ENCODE measurements around the gene ZNF684.

- TF ChIP-seq, protein P1, sequence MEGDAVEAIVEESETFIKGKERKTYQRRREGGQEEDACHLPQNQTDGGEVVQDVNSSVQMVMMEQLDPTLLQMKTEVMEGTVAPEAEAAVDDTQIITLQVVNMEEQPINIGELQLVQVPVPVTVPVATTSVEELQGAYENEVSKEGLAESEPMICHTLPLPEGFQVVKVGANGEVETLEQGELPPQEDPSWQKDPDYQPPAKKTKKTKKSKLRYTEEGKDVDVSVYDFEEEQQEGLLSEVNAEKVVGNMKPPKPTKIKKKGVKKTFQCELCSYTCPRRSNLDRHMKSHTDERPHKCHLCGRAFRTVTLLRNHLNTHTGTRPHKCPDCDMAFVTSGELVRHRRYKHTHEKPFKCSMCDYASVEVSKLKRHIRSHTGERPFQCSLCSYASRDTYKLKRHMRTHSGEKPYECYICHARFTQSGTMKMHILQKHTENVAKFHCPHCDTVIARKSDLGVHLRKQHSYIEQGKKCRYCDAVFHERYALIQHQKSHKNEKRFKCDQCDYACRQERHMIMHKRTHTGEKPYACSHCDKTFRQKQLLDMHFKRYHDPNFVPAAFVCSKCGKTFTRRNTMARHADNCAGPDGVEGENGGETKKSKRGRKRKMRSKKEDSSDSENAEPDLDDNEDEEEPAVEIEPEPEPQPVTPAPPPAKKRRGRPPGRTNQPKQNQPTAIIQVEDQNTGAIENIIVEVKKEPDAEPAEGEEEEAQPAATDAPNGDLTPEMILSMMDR (IDR thresholded peaks at IDR 0.05) = no peak
- TF ChIP-seq POLR2A (IDR thresholded peaks at IDR 0.05) (no peak), POLR2AphosphoS5 (IDR thresholded peaks at IDR 0.05) (no peak)
These were observed 52.5 kb downstream of the ZNF684 start for GRCh38 chr1:40583980-40584379.

Data from gastroesophageal sphincter (tissue), 3 donors.